MM.1S (cell line): Measurements from ENCODE around the gene PLA2G4F.
"Not testable (repeated sequence)": the region's sequence is repeated elsewhere in the genome, so short reads cannot be mapped to it uniquely, and the experiment has no call there.

Source experiments
- DNase-seq: peaks from one replicate; pipeline ENCODE4 v3.0.0-alpha.2; 2015
- H2AFZ ChIP-seq: fragments of 300-600 bp; sonication (generic); 2 replicates; pipeline ENCODE4 v1.6.0; 2016; ENCODE audit warnings: antibody characterized with exemption, low read length
- H3F3A ChIP-seq: fragments of 300-600 bp; sonication (generic); 2 replicates; pipeline ENCODE4 v1.6.1; 2016; ENCODE audit warnings: mild to moderate bottlenecking, antibody characterized with exemption, low read length, moderate library complexity, mixed read lengths; ENCODE audit not compliant: insufficient read depth
- H3K27ac ChIP-seq: fragments of 300-600 bp; sonication (generic); 2 replicates; pipeline ENCODE4 v1.5.1; 2016; ENCODE audit warnings: mild to moderate bottlenecking, low read length
- H3K27me3 ChIP-seq: fragments of 300-600 bp; sonication (generic); replicated peaks from 2 replicates; pipeline ENCODE4 v1.6.0; 2016; ENCODE audit warnings: low read length; ENCODE audit not compliant: insufficient read depth
- H3K36me3 ChIP-seq: fragments of 300-600 bp; sonication (generic); replicated peaks from 2 replicates; pipeline ENCODE4 v1.6.1; 2016; ENCODE audit warnings: mild to moderate bottlenecking, low read length, mixed read lengths; ENCODE audit not compliant: insufficient read depth
- H3K4me1 ChIP-seq: fragments of 300-600 bp; sonication (generic); 2 replicates; pipeline ENCODE4 v1.6.1; 2016; ENCODE audit warnings: low read length, mixed read lengths
- H3K4me2 ChIP-seq: fragments of 300-600 bp; sonication (generic); 2 replicates; pipeline ENCODE4 v1.6.0; 2016; ENCODE audit warnings: low read depth, low read length
- H3K4me3 ChIP-seq: fragments of 300-600 bp; sonication (generic); 2 replicates; pipeline ENCODE4 v1.5.1; 2016; ENCODE audit warnings: low read length, mixed read lengths
- H3K79me2 ChIP-seq: fragments of 300-600 bp; sonication (generic); 2 replicates; pipeline ENCODE4 v1.6.1; 2016; ENCODE audit warnings: mixed run types, low read length, mixed read lengths
- H3K9ac ChIP-seq: fragments of 300-600 bp; sonication (generic); 2 replicates; pipeline ENCODE4 v1.6.1; 2016; ENCODE audit warnings: low read length, mixed read lengths
- H3K9me2 ChIP-seq: fragments of 300-600 bp; sonication (generic); replicated peaks from 2 replicates; pipeline ENCODE4 v1.6.1; 2016; ENCODE audit warnings: mild to moderate bottlenecking, low read length, mixed read lengths; ENCODE audit not compliant: insufficient read depth
- H3K9me3 ChIP-seq: fragments of 300-600 bp; sonication (generic); replicated peaks from 2 replicates; pipeline ENCODE4 v1.6.1; 2016; ENCODE audit warnings: mild to moderate bottlenecking, low read length, mixed read lengths; ENCODE audit not compliant: insufficient read depth
- H4K20me1 ChIP-seq: fragments of 300-600 bp; sonication (generic); 2 replicates; pipeline ENCODE4 v1.6.1; 2016; ENCODE audit warnings: mild to moderate bottlenecking, low read length, moderate library complexity, mixed read lengths; ENCODE audit not compliant: insufficient read depth
- CTCF ChIP-seq: fragments of 300-600 bp; sonication (generic); IDR thresholded peaks from 2 replicates; pipeline ENCODE4 v1.5.1; 2016; ENCODE audit warnings: antibody characterized with exemption, low read length, mixed read lengths
- EZH2 ChIP-seq: fragments of 300-600 bp; sonication (generic); optimal IDR thresholded peaks from 2 replicates; pipeline ENCODE3; 2017; ENCODE audit warnings: low read depth, mild to moderate bottlenecking, antibody characterized with exemption, low read length, mixed read lengths
- EZH2phosphoT487 ChIP-seq: fragments of 300-600 bp; sonication (generic); IDR thresholded peaks from 2 replicates; pipeline ENCODE4 v1.6.1; 2018; ENCODE audit warnings: antibody characterized with exemption, low read length

PLA2G4F gene

GRCh38 chr15:42092398-42093318 is 63.8 kb downstream of the PLA2G4F start:
- Histone ChIP-seq H3K4me3 (no peak overlapping the region), H3F3A (no peaks in the 10 kb centered on the region), H3K36me3 (no peaks in the 10 kb centered on the region), H3K27ac (no peak overlapping the region), H3K9ac (no peak overlapping the region), H3K9me3 (no peaks in the 10 kb centered on the region), H2AFZ (no peak overlapping the region), H3K4me2 (no peak overlapping the region), H3K79me2 (no peaks in the 10 kb centered on the region), H4K20me1 (no peaks in the 10 kb centered on the region), H3K9me2 (no peaks in the 10 kb centered on the region), H3K4me1 (no peaks in the 10 kb centered on the region), H3K27me3 (no peaks in the 10 kb centered on the region)
- no peak for DNase-seq
- TF ChIP-seq CTCF: no peak
- no peak for TF ChIP-seq EZH2phosphoT487
- no peak for TF ChIP-seq EZH2

GRCh38 chr15:42091753-42092397 is 64.6 kb downstream of the PLA2G4F start:
- not testable (repeated sequence) for H2AFZ ChIP-seq, H3K9me2 ChIP-seq, H3K4me1 ChIP-seq, H3K4me3 ChIP-seq, H3K27ac ChIP-seq, H3K9me3 ChIP-seq, H3K9ac ChIP-seq, H3K79me2 ChIP-seq, H3F3A ChIP-seq, H4K20me1 ChIP-seq, H3K4me2 ChIP-seq, H3K27me3 ChIP-seq, H3K36me3 ChIP-seq, DNase-seq

- no peaks in the 10 kb centered on the region for H3K79me2 ChIP-seq
- no peaks in the 10 kb centered on the region for H3F3A ChIP-seq
- DNase-seq: no peak
- H3K9ac ChIP-seq: no peak overlapping the region
- no peak overlapping the region for H2AFZ ChIP-seq
- H3K27ac ChIP-seq: no peak overlapping the region
- H3K9me3 ChIP-seq: no peaks in the 10 kb centered on the region
- no peaks in the 10 kb centered on the region for H3K27me3 ChIP-seq
- H3K4me3 ChIP-seq: no peak overlapping the region
- H4K20me1 ChIP-seq: no peaks in the 10 kb centered on the region
- no peaks in the 10 kb centered on the region for H3K36me3 ChIP-seq
- no peaks in the 10 kb centered on the region for H3K4me1 ChIP-seq
- no peak for TF ChIP-seq EZH2phosphoT487
- no peak for TF ChIP-seq CTCF
- TF ChIP-seq EZH2: no peak
- no peaks in the 10 kb centered on the region for H3K9me2 ChIP-seq
- H3K4me2 ChIP-seq: no peak overlapping the region
These were observed 65.7 kb downstream of the PLA2G4F start for GRCh38 chr15:42090781-42091180.

GRCh38 chr15:42090370-42090769 is 66.1 kb downstream of the PLA2G4F start:
- Histone ChIP-seq H3F3A (no peaks in the 10 kb centered on the region), H3K9me2 (no peaks in the 10 kb centered on the region), H3K36me3 (no peaks in the 10 kb centered on the region), H3K79me2 (no peaks in the 10 kb centered on the region), H3K4me1 (no peaks in the 10 kb centered on the region), H3K27me3 (no peaks in the 10 kb centered on the region), H3K4me2 (no peak overlapping the region), H3K9me3 (no peaks in the 10 kb centered on the region), H4K20me1 (no peaks in the 10 kb centered on the region), H3K27ac (no peak overlapping the region), H3K4me3 (no peak overlapping the region), H3K9ac (no peak overlapping the region), H2AFZ (no peak overlapping the region)
- TF ChIP-seq CTCF: no peak
- TF ChIP-seq EZH2: no peak
- TF ChIP-seq EZH2phosphoT487: no peak
- DNase-seq: no peak
